Measurements from ENCODE around the gene TIMM21. TPM values are rescaled to one million over a fixed set of nuclear protein-coding genes. Genes with fewer than 3 reads are reported as not detected.

TIMM21 gene
- total RNA-seq, 2 experiments from 2014 or later = 35.6 to 37.7 TPM

DNA sequence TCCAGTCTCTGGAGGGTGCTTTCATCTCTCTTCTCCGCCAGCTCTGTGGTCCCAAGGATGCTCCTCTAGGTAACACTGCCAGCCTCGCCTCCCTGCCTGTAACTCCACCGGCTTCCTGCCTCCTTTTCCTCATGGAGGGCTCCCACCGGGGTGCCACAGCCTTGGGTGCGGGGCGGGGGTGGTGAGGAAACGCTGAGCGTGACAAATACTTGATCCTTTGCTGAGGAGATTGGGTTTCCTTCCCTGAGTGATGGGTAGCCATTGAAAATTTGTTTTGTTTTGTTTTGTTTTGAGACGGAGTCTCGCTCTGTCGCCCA is 25.1 kb downstream of the TIMM21 start:
- Mint-ChIP-seq H3K4me3 (no peak overlapping the region), H3K27me3 (ENCODE audit: low read depth) (peaks cover 16% of the 10 kb centered on the region), H3K9me3 (no peaks in the 10 kb centered on the region), H3K4me1 (ENCODE audit: low read depth) (no peaks in the 10 kb centered on the region), H3K27ac (no peak overlapping the region), H3K36me3 (ENCODE audit: low read depth) (no peaks in the 10 kb centered on the region)
- intact Hi-C loops (cut with micrococcal nuclease) = no loop called here
- CTCF ChIA-PET = no interaction called here
- no peak for DNase-seq

DNA sequence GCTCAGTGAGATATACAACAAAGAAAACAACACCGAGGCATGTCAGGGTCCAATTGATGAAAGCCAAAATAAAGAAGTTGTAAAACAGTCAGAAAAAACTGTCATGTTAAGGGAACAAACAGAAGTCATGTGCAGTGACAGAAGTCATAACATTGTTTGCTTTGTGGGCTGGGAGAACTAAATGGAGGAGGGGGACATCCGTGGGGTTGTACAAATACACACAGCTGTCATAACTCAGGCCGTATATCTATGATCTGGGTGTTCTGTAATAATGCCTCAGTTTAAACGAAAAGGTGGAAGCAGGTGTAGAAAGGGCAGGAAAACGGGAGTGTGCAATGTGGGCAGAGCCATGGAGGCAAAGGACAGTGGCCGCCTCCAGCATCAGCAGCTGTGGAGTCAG is 27.3 kb downstream of the TIMM21 start:
- Mint-ChIP-seq H3K36me3 (ENCODE audit: low read depth) (no peaks in the 10 kb centered on the region), H3K4me1 (ENCODE audit: low read depth) (no peaks in the 10 kb centered on the region), H3K9me3 (no peaks in the 10 kb centered on the region), H3K4me3 (no peak overlapping the region), H3K27ac (no peak overlapping the region), H3K27me3 (ENCODE audit: low read depth) (peaks cover 16% of the 10 kb centered on the region)
- DNase-seq = no peak
- intact Hi-C loops (cut with micrococcal nuclease) = no loop called here
- CTCF ChIA-PET = interaction anchor here (0.7 to 0.9 kb wide), 2 partner anchors 9 to 64 kb away, joined by 3 read pairs; no protein-coding TSS in a partner anchor

DNA sequence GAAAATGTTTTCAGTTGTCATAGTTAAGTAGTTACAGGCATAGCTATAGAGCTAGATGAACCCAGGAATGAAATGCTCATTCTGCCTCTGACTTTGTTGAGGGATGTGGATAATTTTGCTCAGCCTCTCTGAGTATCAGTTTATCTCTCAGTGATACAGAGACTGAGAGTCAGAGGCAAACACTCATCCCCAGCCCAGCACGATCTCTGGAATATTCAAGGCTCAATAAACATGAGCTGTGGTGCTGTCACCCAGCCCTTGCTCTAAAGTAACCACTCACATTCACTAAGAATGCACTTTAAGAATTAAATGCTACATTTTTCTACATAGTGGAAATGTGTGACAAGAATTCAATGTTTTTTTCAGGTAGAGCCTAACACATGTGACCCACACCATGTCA is 30.6 kb downstream of the TIMM21 start:
- CTCF ChIA-PET = interaction anchor here (1.2 to 1.4 kb wide), 2 partner anchors 18 to 25 kb away, joined by 3 read pairs; no protein-coding TSS in a partner anchor
- H3K27ac Mint-ChIP-seq = no peak overlapping the region
- no peaks in the 10 kb centered on the region for H3K36me3 Mint-ChIP-seq (ENCODE audit: low read depth)

DNA sequence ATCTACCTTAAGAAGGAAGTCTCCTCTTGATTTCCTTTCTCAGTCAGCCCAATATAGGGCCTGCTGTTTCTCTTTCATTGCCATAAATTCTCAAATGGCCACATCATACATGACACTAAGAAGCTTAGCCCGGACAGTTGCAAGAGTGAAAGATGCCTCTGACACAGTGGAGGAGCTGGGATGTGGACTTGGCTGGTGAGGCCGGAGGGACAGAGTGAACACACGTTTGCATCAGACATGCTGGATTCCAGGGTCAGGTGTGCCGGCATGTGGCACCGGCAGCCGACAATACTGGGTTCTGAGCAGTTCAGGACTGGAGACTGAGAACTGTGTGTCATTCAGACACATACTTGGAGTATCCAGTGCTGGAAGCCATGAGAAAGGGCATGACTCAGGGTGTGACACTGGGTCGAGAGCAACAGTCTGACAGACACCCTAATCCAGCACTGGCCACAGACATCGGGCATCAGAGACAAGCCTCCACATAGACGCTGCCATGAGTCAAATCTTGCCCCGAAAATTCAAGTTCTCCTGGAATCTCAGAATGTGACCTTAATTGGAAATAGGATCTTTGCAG is 31.4 kb downstream of the TIMM21 start:
- Mint-ChIP-seq H3K36me3 (ENCODE audit: low read depth) (no peaks in the 10 kb centered on the region), H3K27ac (no peak overlapping the region), H3K9me3 (no peaks in the 10 kb centered on the region), H3K27me3 (ENCODE audit: low read depth) (peaks cover 10% of the 10 kb centered on the region), H3K4me1 (ENCODE audit: low read depth) (no peaks in the 10 kb centered on the region), H3K4me3 (no peak overlapping the region)
- intact Hi-C loops (cut with micrococcal nuclease) = no loop called here
- no peak for DNase-seq
- CTCF ChIA-PET = interaction anchor here (1.4 kb wide), 1 partner anchor 17 kb away, joined by 3 read pairs; no protein-coding TSS in a partner anchor

More for the DNA sequence above, 30.6 kb downstream of the TIMM21 start:
- H3K4me1 Mint-ChIP-seq (ENCODE audit: low read depth) = no peaks in the 10 kb centered on the region
- H3K4me3 Mint-ChIP-seq = no peak overlapping the region
- DNase-seq = no peak
- no peaks in the 10 kb centered on the region for H3K9me3 Mint-ChIP-seq
- intact Hi-C loops (cut with micrococcal nuclease) = no loop called here
- peaks cover 10% of the 10 kb centered on the region for H3K27me3 Mint-ChIP-seq (ENCODE audit: low read depth)

DNA sequence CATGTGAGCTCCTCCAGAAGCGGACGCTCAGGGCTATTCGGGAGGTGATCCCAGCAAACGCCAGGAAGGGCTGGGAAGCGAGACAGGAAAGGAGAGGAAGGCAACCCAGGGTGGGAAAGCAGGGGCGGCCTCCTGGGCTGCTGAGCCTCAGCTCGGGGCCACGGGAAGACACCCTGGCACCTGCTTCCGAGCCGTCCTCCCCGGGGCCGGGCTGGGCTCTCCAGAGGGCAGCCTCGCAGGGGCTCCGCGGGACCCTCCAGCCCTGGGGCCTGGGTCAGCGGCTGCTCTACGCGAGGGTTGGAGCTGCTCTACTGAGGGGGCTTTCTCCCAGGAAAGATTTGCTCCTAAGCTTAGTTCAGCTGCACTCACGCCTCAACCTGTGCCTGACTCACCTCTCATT is 34.0 kb downstream of the TIMM21 start:
- Mint-ChIP-seq H3K4me3 (no peak overlapping the region), H3K27ac (no peak overlapping the region), H3K4me1 (ENCODE audit: low read depth) (no peaks in the 10 kb centered on the region), H3K36me3 (ENCODE audit: low read depth) (no peaks in the 10 kb centered on the region), H3K9me3 (no peaks in the 10 kb centered on the region), H3K27me3 (ENCODE audit: low read depth) (peaks cover 6% of the 10 kb centered on the region)
- no peak for DNase-seq
- intact Hi-C loops (cut with micrococcal nuclease) = no loop called here
- CTCF ChIA-PET = no interaction called here

DNA sequence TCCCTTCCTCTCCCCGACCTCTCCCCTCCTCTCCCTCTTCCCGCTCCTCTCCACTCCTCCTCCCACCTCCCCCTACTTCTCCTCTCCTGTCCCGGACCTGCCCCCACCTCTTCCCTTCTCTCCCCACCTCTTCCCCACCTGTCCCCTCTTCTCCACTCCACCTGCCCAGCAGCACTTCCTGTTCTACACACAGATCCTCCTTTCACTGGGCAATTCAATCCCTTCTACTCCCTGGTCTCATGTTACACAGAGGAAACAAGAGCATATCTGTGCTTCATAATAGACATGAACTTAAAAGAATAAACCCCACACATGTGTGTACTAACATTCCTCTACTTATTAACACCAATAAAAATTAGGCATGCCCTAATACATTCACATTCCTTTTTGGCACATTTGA is 34.8 kb downstream of the TIMM21 start:
- CTCF ChIA-PET = no interaction called here
- Mint-ChIP-seq H3K27me3 (ENCODE audit: low read depth) (peaks cover 6% of the 10 kb centered on the region), H3K27ac (no peak overlapping the region)

DNA sequence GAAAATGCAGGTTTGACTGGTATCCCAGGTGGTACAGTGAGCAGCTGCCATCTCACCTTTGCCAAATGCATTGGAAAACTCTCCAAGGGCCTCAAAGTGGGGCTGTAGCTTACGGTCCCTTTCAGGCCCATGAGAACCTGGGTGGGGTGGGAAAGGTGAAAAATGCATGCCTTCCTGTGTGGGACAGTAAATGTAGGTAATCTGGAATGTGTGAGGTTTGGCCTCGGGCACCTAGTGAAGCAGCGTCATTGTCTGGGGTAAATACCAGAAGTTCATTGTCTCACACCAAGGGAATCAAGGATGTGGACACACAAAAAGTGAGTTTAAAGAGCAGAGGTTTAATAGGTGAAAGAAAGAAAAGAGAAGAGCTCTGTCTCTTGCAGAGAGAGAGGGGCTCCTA is 36.6 kb downstream of the TIMM21 start:
- intact Hi-C loops (cut with micrococcal nuclease) = no loop called here
- CTCF ChIA-PET = interaction anchor here (0.6 kb wide), 1 partner anchor 168 kb away, joined by 3 read pairs; no protein-coding TSS in a partner anchor
- H3K27ac Mint-ChIP-seq = no peak overlapping the region
- DNase-seq = no peak
- no peaks in the 10 kb centered on the region for H3K36me3 Mint-ChIP-seq (ENCODE audit: low read depth)
- H3K4me1 Mint-ChIP-seq (ENCODE audit: low read depth) = no peaks in the 10 kb centered on the region
- peaks cover 11% of the 10 kb centered on the region for H3K27me3 Mint-ChIP-seq (ENCODE audit: low read depth)
- no peak overlapping the region for H3K4me3 Mint-ChIP-seq
- no peaks in the 10 kb centered on the region for H3K9me3 Mint-ChIP-seq

More for the DNA sequence above, 34.8 kb downstream of the TIMM21 start:
- H3K9me3 Mint-ChIP-seq = no peaks in the 10 kb centered on the region
- no peak overlapping the region for H3K4me3 Mint-ChIP-seq
- intact Hi-C loops (cut with micrococcal nuclease) = no loop called here
- H3K36me3 Mint-ChIP-seq (ENCODE audit: low read depth) = no peaks in the 10 kb centered on the region
- no peaks in the 10 kb centered on the region for H3K4me1 Mint-ChIP-seq (ENCODE audit: low read depth)
- no peak for DNase-seq

DNA sequence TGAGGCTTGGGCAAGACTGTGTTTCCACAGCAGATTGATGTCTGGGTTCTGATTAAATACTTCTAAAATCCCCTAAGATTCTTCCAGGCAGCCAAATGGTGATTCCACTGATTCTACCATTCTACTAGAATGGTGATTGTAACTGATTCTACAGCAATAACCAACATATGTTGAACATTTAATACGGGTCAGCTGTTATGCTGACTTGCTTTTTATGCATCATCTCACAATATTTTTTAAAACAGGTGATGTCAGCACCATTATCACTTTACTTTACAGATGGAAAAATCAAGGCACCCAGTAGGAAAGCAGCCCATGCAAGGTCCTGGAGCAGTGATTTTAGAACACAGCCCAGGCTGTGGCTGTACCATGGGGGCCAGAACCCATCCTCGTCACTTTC is 37.5 kb downstream of the TIMM21 start:
- Mint-ChIP-seq H3K36me3 (ENCODE audit: low read depth) (no peaks in the 10 kb centered on the region), H3K27me3 (ENCODE audit: low read depth) (peaks cover 11% of the 10 kb centered on the region), H3K4me1 (ENCODE audit: low read depth) (no peaks in the 10 kb centered on the region), H3K27ac (no peak overlapping the region), H3K4me3 (no peak overlapping the region), H3K9me3 (no peaks in the 10 kb centered on the region)
- intact Hi-C loops (cut with micrococcal nuclease) = no loop called here
- DNase-seq = no peak
- CTCF ChIA-PET = no interaction called here

DNA sequence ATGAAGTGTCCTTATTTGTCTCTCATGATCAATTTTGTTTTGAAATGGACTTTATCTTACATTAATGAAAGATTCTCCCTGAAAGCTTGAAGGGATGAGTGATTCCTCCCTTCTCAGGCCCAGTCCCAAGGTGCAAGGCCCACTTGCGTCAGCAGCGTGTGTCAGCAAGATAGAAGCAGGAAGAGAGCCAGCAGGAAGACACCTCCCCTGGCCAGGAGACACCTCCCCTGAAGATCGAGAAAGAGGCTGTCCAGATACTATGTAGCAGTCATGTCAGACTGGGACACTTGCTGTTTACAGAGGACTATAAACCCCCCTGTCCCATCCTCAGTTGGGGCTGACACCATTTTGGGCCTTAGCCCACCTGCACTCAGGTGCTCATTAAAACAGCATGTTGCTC is 38.3 kb downstream of the TIMM21 start:
- peaks cover 13% of the 10 kb centered on the region for H3K27me3 Mint-ChIP-seq (ENCODE audit: low read depth)
- no peak overlapping the region for H3K27ac Mint-ChIP-seq
- no peaks in the 10 kb centered on the region for H3K9me3 Mint-ChIP-seq
- H3K36me3 Mint-ChIP-seq (ENCODE audit: low read depth) = no peaks in the 10 kb centered on the region
- DNase-seq = no peak
- CTCF ChIA-PET = no interaction called here
- H3K4me3 Mint-ChIP-seq = no peak overlapping the region
- intact Hi-C loops (cut with micrococcal nuclease) = no loop called here
- no peaks in the 10 kb centered on the region for H3K4me1 Mint-ChIP-seq (ENCODE audit: low read depth)

DNA sequence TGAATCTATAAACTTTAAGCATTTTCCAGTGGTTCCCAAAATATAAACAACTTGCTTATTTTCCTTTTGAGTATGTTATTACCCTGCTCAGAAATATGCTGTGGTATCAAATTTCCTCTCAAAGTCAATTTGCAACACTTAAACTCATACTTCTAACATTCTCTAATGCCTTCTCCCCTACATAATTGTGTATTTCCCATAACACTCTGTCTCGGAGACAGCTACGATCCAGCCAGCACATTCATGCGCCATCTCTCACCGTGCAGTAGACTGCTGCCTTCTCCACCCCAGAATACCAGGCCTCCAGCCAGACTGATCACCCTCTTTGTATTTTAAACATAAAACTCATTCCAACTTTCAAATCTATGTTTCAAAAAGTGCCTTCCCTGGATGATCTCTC is 41.8 kb downstream of the TIMM21 start:
- CTCF ChIA-PET = interaction anchor here (0.6 to 1.4 kb wide), 2 partner anchors 152 to 362 kb away, joined by 3 to 4 read pairs; no protein-coding TSS in a partner anchor
- intact Hi-C loops (cut with micrococcal nuclease) = no loop called here
- Mint-ChIP-seq H3K4me3 (no peak overlapping the region), H3K27ac (no peak overlapping the region), H3K27me3 (ENCODE audit: low read depth) (peaks cover 9% of the 10 kb centered on the region), H3K9me3 (no peaks in the 10 kb centered on the region), H3K4me1 (ENCODE audit: low read depth) (no peaks in the 10 kb centered on the region), H3K36me3 (ENCODE audit: low read depth) (no peaks in the 10 kb centered on the region)
- no peak for DNase-seq

DNA sequence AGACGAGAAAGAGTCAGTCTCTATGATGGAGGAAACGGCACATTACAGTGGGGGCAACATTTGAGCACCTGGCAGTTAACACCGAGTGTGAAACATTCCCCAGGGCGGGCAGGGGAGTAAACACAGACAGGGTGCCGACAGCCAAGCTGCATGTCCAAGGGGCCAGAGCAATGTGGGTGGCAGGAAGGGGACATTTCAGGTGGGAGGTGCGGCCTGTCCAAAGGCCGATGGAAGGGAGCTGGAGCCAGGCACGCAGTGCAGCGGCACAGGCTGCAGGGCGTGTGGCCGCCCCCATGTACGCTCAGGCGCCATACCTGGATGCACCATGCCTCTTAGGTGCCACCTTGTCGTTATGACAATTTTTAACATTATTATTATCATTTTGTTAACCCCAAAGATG is 43.3 kb downstream of the TIMM21 start:
- no peak for DNase-seq
- no peak overlapping the region for H3K4me3 Mint-ChIP-seq
- H3K27ac Mint-ChIP-seq = no peak overlapping the region
- CTCF ChIA-PET = interaction anchor here (0.7 kb wide), 1 partner anchor 302 kb away, joined by 3 read pairs; no protein-coding TSS in a partner anchor
- H3K36me3 Mint-ChIP-seq (ENCODE audit: low read depth) = no peaks in the 10 kb centered on the region
- peaks cover 3% of the 10 kb centered on the region for H3K4me1 Mint-ChIP-seq (ENCODE audit: low read depth)
- peaks cover 8% of the 10 kb centered on the region for H3K27me3 Mint-ChIP-seq (ENCODE audit: low read depth)
- intact Hi-C loops (cut with micrococcal nuclease) = no loop called here
- H3K9me3 Mint-ChIP-seq = no peaks in the 10 kb centered on the region

DNA sequence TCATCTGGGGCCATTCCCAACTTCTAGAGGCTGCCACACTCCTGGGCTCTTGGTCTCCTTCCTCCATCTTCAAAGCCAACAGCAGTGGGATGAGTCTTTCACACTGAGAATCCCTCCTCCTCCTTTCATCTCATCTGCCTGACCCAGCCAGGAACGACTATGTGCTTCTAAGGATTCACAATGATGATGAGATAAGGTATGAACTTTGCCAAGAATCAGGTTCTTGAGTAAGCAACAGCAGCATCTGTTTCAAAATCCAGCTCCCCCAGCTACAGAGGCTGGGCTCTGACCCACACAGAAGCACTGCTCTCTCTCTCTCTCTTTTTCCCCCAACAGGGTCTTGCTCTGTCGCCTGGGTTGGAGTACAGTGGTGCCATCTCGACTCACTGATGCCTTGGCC is 46.4 kb downstream of the TIMM21 start:
- Mint-ChIP-seq H3K27ac (no peak overlapping the region), H3K36me3 (ENCODE audit: low read depth) (no peaks in the 10 kb centered on the region), H3K4me3 (no peak overlapping the region), H3K27me3 (ENCODE audit: low read depth) (peaks cover 2% of the 10 kb centered on the region), H3K9me3 (no peaks in the 10 kb centered on the region), H3K4me1 (ENCODE audit: low read depth) (peaks cover 3% of the 10 kb centered on the region)
- CTCF ChIA-PET = interaction anchor here (0.7 to 1.5 kb wide), 7 partner anchors 28 to 358 kb away, joined by 3 to 8 read pairs (median 4); no protein-coding TSS in a partner anchor
- DNase-seq = no peak
- intact Hi-C loops (cut with micrococcal nuclease) = no loop called here
